Body of pancreas (tissue), 4 donors: ENCODE results near the gene TOX3.

ENCODE experiments used
- CTCF ChIP-seq, 7 experiments: fragments of 450-650 bp in 4 of 7; fragments of 200-600 bp in 3 of 7; sonication (generic) in 3 of 7; IDR thresholded peaks; one replicate each; pipeline ENCODE4 v1.5.1; 2016 to 2019; ENCODE audit warnings: antibody characterized with exemption in 7 of 7
- POLR2A ChIP-seq, 3 donors: fragments of 450-650 bp; IDR thresholded peaks; one replicate each; pipeline ENCODE4 v1.6.1; 2016; ENCODE audit warnings: antibody characterized with exemption in 3 of 3, mild to moderate bottlenecking in 2 of 3

GRCh38 chr16:52549011-52549692 lies 2.2 kb upstream of the TOX3 start:
- TF ChIP-seq CTCF (IDR thresholded peaks at IDR 0.05) (peak in 1 of 7 experiments; percentile 16), POLR2A (IDR thresholded peaks at IDR 0.05) (no peak)
